Stimulated activated CD8-positive, alpha-beta memory T cell treated with anti-CD3 and anti-CD28 coated beads, Interleukin-7, amount 100 ng/mL, for 48 hours (primary cell): ENCODE measurements around the gene TMA7B.

Experiments
- DNase-seq, 2 donors: peaks; one replicate each; pipeline ENCODE4 v3.0.0-alpha.2; 2020; ENCODE audit warnings: low read depth in 1 of 2; ENCODE audit errors: extremely low read depth in 1 of 2

The TMA7B gene

GRCh38 chr22:39932918-39933649, 27.1 kb upstream of the TMA7B start:
- peak in 1 of 2 donors; percentile 60 for DNase-seq

GRCh38 chr22:39933741-39934140, 26.5 kb upstream of the TMA7B start:
- no peak for DNase-seq

GRCh38 chr22:39935116-39935515, 25.1 kb upstream of the TMA7B start:
- DNase-seq: no peak

GRCh38 chr22:39935612-39936011, 24.6 kb upstream of the TMA7B start:
- no peak for DNase-seq

GRCh38 chr22:39936523-39937145, 23.6 kb upstream of the TMA7B start:
- DNase-seq: no peak

- DNase-seq: no peak
These were observed 22.3 kb upstream of the TMA7B start for GRCh38 chr22:39937906-39938305.

GRCh38 chr22:39938509-39939111, 21.6 kb upstream of the TMA7B start:
- peak in 1 of 2 donors; percentile 65 for DNase-seq

GRCh38 chr22:39939830-39940229, 20.4 kb upstream of the TMA7B start:
- DNase-seq: no peak

GRCh38 chr22:39940757-39941305, 19.4 kb upstream of the TMA7B start:
- DNase-seq: no peak

GRCh38 chr22:39941601-39942000, 18.6 kb upstream of the TMA7B start:
- no peak for DNase-seq

- DNase-seq: no peak
These were observed 17.6 kb upstream of the TMA7B start for GRCh38 chr22:39942439-39943230.

GRCh38 chr22:39943337-39943736, 16.9 kb upstream of the TMA7B start:
- DNase-seq: peak in 1 of 2 donors; percentile 69

GRCh38 chr22:39943953-39944872, 16.0 kb upstream of the TMA7B start:
- DNase-seq: no peak

GRCh38 chr22:39946126-39946502, 14.1 kb upstream of the TMA7B start:
- DNase-seq: no peak

GRCh38 chr22:39946503-39947219, 13.5 kb upstream of the TMA7B start:
- DNase-seq: no peak

GRCh38 chr22:39947220-39948216, 12.7 kb upstream of the TMA7B start:
- no peak for DNase-seq

GRCh38 chr22:39949964-39950737, 10.0 kb upstream of the TMA7B start:
- DNase-seq: no peak
